Aorta (tissue), 5 donors: ENCODE measurements around the gene COX6B2. TPM values are rescaled to one million over a fixed set of nuclear protein-coding genes. Genes with fewer than 3 reads are reported as not detected.
"Not testable (repeated sequence)": the region's sequence is repeated elsewhere in the genome, so short reads cannot be mapped to it uniquely, and the experiment has no call there.

Source experiments
- ATAC-seq: fragments of 200-7000 bp; cut with Tn5 transposase; one replicate; pipeline ENCODE4 v1.9.1; 2022; ENCODE audit warnings: moderate library complexity; ENCODE audit not compliant: low FRiP score
- DNase-seq, 2 donors: peaks; one replicate each; pipeline ENCODE4 v3.0.0-alpha.2; 2020
- H3K27ac ChIP-seq, 2 donors: one replicate each; pipeline ENCODE4 v1.5.1; 2013; ENCODE audit warnings: low read length in 2 of 2, mild to moderate bottlenecking in 2 of 2, moderate library complexity in 2 of 2, control low read depth in 1 of 2, inconsistent platforms in 1 of 2, low read depth in 1 of 2
- H3K27me3 ChIP-seq, 2 donors: one replicate each; pipeline ENCODE4 v1.6.1; 2013; ENCODE audit warnings: control low read depth in 1 of 2, low read length in 1 of 2, mild to moderate bottlenecking in 1 of 2, moderate library complexity in 1 of 2; ENCODE audit not compliant: insufficient read depth in 2 of 2, control insufficient read depth in 1 of 2
- H3K36me3 ChIP-seq, 2 donors: one replicate each; pipeline ENCODE4 v1.6.1; 2013; ENCODE audit warnings: control low read depth in 1 of 2, low read length in 1 of 2, mild to moderate bottlenecking in 1 of 2; ENCODE audit not compliant: insufficient read depth in 2 of 2, control insufficient read depth in 1 of 2
- H3K4me1 ChIP-seq, 2 donors: one replicate each; pipeline ENCODE4 v1.6.1; 2013; ENCODE audit warnings: low read length in 2 of 2, control low read depth in 1 of 2, mild to moderate bottlenecking in 1 of 2, moderate library complexity in 1 of 2; ENCODE audit not compliant: insufficient read depth in 2 of 2, control insufficient read depth in 1 of 2
- H3K4me3 ChIP-seq, 2 donors: one replicate each; pipeline ENCODE4 v1.5.1; 2013; ENCODE audit warnings: low read length in 2 of 2, control low read depth in 1 of 2, mild to moderate bottlenecking in 1 of 2
- H3K9me3 ChIP-seq: one replicate; pipeline ENCODE4 v1.6.1; 2013; ENCODE audit warnings: mild to moderate bottlenecking, low read length; ENCODE audit not compliant: control insufficient read depth
- WGBS, 2 donors: extraction: QIAGEN DNeasy Blood & Tissue Kit; methylation state at CpG; one replicate each; pipeline ENCODE4 v1.1.7; 2013; 5-methylcytosine and 5-hydroxymethylcytosine counted together
- intact Hi-C, 2 donors: fragments of 100-400 bp; cut with DNase I; formaldehyde crosslinking; loops; one replicate each; pipeline versions ENCODE4 v1.14.2 to v1.15.0; 2022
- long read RNA-seq, 2 donors: library from polyadenylated mRNA; unstranded; transcript quantifications; one replicate each; pipeline ENCODE4 v2.0.0, GENCODE V29; 2020 to 2021
- polyA plus RNA-seq, 2 donors: library from polyadenylated mRNA; stranded (reverse); fragments of 200-250 nt; gene quantifications; one replicate each; pipeline ENCODE4 v1.2.3, GENCODE V29; 2013
- total RNA-seq, 2 donors: library from RNA; stranded (reverse); fragmentation: NEBNext Ultra II Directional; extraction: Animal tissue kit (Norgen Biotek cat#: 25700); gene quantifications; one replicate each; pipeline ENCODE4 v1.2.1, GENCODE V29; 2021
- donor health status: healthy with polysubstance abuse.
- donor health status: Bipolar disorder and iron deficiency.
- donor health status: DM: no; HTN: no; CAD: no.
- donor health status: DM: no; HTN: no; CAD: no.
- donor health status: DM: yes; HTN: yes; CAD: no.

Gene COX6B2, protein sequence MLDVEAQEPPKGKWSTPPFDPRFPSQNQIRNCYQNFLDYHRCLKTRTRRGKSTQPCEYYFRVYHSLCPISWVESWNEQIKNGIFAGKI
- total RNA-seq = under 1 TPM; 0.19 to 0.99 TPM
- polyA plus RNA-seq = not detected
- long read RNA-seq, donor 1 = 0 reads
- long read RNA-seq, donor 2, partial matches to known transcripts = 0 of 1 reads
- long read RNA-seq, donor 2, other reads (novel, unspliced or antisense) = 1 of 1 reads

DNA sequence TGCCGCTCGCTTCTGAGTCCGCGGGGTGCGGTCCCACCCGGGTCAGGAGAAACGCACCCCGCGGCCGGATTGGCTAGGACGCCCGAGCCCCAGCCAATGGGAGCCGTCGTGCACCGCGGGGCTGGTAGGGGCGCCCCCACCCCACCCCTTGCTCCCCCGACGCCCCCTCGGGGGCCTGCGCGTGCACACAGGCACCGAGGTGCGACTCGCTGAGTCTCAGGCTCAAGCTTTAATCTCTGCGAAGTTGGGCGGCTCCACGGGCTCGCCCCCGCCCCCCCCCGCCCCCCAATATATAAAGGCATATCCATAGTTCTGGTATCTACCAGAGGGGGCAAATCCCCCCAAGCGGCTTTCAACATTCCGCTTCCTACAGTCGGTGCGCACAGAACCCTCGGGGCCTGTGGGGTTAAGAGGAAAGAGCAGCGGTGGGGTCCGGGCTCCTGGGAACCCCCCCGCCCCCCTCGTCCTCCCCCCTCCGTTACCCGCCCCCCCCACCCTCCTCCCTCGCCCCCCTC, at the start of gene COX6B2:
TSS of gene COX6B2 (minus strand) at position 22 of the 515 bp plus-strand sequence. CDS start 198 bp downstream, outside the sequence.
- Histone ChIP-seq H3K27me3 (no peaks in the 10 kb centered on the region), H3K4me1 (no peaks in the 10 kb centered on the region), H3K9me3 (no peaks in the 10 kb centered on the region), H3K4me3 (no peak within 1 kb of the TSS), H3K36me3 (no peaks in the 10 kb centered on the region), H3K27ac (no peak within 1 kb of the TSS)
- WGBS, 2 donors = 2% methylated on average over 39 to 41 of the region's 43 CpGs
- ATAC-seq (no peak), DNase-seq (no peak)
- intact Hi-C loops = no loop called here

DNA sequence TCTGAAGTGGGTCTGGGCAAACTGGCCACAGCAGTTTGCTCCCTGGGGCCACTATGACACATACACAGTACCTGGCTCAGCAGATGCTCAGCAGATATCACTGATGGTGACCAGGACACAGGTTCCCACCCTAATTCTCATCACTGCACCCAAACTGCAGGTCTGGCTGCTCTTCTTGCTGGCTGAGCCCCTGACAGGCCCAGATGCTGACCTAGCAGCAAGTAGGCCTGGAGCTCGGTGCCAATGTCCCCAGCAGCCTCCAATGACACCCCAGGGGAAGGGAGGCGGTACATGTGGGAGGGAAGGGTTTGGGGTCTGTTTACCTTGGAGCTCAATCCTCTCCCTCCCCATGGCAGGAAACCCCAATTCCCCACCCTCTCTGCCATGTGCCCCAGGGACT, 48.0 kb upstream of the COX6B2 start:
- DNase-seq (no peak), ATAC-seq (no peak)
- Histone ChIP-seq H3K9me3 (no peaks in the 10 kb centered on the region), H3K4me3 (no peak overlapping the region), H3K27me3 (no peaks in the 10 kb centered on the region), H3K27ac (no peak overlapping the region), H3K36me3 (no peaks in the 10 kb centered on the region), H3K4me1 (peaks cover 0 to 2% of the 10 kb centered on the region in 2 donors)
- intact Hi-C loops = no loop called here
- WGBS, 2 donors = 81 to 84% methylated on average over 2 of the region's 2 CpGs

DNA sequence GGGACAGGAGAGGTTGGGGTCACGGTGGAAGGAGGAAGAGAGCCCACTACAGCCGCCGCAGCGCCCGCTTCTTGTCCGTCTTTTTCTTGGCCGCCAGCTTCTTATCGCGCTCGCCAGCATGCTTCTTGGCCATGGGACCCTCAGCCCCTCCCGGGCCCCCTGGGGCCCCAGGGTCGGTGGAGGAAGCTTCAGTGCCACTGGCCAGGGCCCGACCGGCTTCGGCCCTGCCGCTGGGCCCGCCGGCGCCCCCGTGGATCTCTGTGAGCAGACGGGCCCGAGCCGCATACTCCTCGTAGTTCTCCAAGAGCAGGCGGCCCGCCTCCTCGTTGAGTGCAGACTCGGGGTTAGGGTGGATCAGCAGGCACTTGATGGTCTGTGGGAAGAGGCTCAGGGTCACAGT, 46.9 kb upstream of the COX6B2 start:
- H3K4me3 ChIP-seq, H3K4me1 ChIP-seq, ATAC-seq, H3K9me3 ChIP-seq, intact Hi-C loops, H3K36me3 ChIP-seq, H3K27me3 ChIP-seq, H3K27ac ChIP-seq, DNase-seq: not testable (repeated sequence)
- WGBS, 2 donors = 88% methylated on average over 14 to 23 of the region's 28 CpGs

DNA sequence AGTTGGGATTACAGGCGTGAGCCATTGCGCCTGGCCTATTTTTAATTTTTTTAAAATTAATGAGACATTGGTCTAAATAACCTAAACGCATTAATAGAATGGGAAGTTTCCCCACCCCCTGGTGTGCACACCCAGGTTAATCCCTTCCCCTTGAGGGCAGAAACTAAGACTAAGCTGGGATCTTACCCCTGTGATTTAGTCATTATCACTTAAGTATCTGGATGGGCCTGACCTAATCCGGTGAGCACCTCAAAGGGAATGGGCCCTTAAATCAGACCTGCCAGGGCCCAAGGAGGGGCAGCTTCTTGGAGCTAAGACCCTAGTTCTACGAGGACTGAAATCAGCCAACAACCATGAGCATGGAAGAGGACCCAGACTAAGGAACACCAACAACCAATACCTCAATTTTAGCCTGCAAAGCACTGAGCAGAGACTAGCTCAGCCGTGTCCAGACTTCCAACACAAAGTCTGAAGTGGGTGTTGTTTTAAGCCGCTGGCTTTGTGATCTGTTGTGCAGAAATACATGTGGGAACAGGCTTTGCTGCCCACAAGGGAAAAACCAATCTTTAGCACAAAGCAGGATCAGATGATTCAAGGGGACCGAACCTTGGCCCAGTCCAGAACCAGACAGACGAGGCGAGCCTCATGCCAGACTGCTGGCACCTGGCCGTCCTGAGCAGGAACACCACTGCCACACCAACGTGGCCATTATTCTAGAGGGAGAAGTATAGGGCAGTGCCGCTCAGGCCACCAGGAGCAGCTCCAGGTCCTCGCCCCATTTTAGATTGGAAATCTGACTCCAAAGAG, 46.0 kb upstream of the COX6B2 start:
- no peaks in the 10 kb centered on the region for H3K9me3 ChIP-seq
- no peak overlapping the region for H3K27ac ChIP-seq
- no peak for DNase-seq
- WGBS, 2 donors = 72 to 76% methylated on average over 14 of the region's 14 CpGs
- H3K4me1 ChIP-seq = no peaks in the 10 kb centered on the region
- intact Hi-C loops = no loop called here
- ATAC-seq = no peak
- H3K27me3 ChIP-seq = no peaks in the 10 kb centered on the region
- H3K36me3 ChIP-seq = no peaks in the 10 kb centered on the region
- no peak overlapping the region for H3K4me3 ChIP-seq

DNA sequence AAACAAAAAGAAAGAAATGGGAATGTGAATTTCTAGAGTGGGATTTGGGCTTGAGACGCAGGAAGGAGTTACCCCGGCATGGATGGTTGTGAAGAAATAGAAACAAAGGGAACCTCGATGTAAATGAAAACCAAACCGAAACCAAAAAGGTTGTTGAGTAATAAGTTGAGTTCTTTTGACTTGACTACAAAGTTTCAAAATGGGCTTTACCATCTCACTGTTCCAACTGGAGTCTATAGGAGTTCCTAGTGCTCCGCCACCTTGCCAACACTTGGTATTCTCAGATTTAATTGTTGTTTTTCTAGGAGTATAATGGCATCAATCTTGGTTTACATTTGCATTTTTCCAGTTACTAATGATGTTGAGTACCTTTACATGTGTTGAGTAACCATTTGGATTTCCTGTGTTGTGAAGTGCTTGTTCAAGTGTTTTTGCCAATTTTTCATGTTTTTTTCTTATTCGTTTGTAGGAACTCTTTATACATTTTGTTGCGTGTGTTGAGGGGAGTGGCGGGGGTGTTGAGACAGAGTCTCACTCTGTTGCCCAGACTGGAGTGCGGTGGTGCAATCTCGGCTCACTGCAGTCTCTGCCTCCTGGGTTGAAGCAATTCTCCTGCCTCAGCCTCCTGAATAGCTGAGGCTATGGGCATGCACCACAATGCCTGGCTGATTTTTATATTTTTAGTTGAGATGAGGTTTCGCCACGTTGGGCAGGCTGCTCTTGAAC, 43.8 kb upstream of the COX6B2 start:
- 80 to 82% methylated on average over 12 of the region's 12 CpGs for WGBS, 2 donors

DNA sequence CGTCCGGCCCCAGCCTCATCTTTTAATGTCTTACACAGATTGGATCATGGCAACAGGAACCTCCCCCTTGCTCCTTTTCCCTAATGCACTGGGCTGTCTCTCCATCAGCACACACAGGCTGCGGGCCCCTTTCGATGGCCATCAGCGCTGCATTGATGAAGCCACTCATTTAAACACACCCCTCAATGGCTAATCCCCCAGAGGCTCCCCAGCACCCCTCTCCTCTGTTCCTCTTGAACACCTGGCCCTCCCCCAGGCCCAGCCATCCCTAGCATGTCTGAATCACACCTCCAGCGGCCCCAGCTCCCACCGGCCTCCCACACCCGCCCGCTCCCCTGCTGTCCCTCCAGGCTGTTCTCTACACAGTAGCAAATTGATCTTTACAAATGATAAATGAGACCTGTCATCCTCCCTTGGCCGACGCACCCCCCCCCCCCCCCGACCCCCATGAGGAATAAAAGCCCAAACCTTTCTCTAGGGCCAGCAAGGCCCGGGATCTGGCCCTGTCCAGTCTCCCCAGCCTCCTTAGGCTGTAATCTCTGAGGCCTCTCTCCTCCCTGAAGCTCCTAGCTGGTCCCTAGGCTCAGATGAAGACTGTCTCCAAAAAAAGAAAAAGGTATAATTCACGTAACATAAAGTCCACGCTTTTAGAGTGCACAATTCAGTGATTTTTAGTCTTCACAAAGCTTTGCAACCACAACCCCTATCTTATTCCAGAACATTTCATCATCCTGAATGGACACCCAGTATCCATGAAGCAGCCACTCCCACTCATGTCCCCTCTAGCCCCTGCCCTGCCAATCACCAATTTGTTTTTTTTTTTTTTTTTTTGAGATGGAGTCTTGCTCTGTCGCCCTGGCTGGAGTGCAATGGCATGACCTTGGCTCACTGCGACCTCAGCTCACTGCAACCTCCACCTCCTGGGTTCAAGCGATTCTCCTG, 38.6 kb upstream of the COX6B2 start:
- ATAC-seq = no peak
- Histone ChIP-seq H3K4me1 (no peaks in the 10 kb centered on the region), H3K4me3 (no peak overlapping the region), H3K36me3 (no peaks in the 10 kb centered on the region), H3K27me3 (no peaks in the 10 kb centered on the region), H3K9me3 (no peaks in the 10 kb centered on the region), H3K27ac (no peak overlapping the region)
- no peak for DNase-seq
- WGBS, 2 donors = 61 to 65% methylated on average over 18 of the region's 18 CpGs
- intact Hi-C loops = no loop called here

More for the DNA sequence above, 43.8 kb upstream of the COX6B2 start:
- Histone ChIP-seq H3K4me1 (no peaks in the 10 kb centered on the region), H3K4me3 (no peak overlapping the region), H3K27me3 (no peaks in the 10 kb centered on the region), H3K27ac (no peak overlapping the region), H3K9me3 (no peaks in the 10 kb centered on the region), H3K36me3 (no peaks in the 10 kb centered on the region)
- intact Hi-C loops = no loop called here
- ATAC-seq = no peak
- DNase-seq = no peak

DNA sequence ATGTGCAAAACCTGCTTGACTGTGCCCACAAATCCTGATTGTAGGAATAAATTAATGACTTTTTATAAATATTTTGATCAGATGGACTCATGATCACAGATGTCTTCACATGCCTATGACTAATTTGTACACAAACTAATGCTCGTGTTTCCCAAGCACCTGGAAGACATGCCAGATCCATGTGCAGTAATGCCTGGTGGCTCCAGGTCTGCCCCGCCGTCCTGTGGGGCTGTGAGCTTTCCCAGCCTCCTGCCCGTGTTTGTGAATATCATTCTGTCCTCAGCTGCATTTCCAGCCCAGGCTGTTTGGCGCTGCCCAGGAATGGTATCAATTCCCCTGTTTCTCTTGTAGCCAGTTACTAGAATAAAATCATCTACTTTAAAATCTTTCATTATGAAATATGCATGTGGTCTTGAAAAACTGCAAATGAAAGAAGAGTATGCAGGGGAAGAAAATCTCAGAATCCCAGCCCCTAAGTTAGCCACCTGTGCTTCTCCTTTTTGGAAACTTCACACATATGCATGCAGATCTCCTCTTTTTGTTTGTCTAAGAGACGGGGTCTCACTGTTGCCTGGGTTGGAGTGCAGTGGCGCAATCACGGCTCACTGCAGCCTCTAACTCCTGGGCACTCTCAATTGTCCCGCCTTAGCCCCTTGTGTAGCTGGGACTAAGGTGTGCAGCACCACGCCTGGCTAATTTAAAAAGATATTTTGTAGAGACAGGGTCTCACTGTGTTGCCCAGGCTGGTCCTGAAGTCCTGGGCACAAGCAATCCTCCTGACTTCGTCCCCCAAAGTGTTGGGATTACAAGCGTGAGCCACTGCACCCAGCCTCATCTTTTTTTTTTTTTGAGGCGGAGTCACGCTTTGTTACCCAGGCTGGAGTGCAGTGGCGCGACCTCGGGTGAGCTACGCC, 37.4 kb upstream of the COX6B2 start:
- H3K27me3 ChIP-seq = no peaks in the 10 kb centered on the region
- H3K27ac ChIP-seq = no peak overlapping the region
- H3K36me3 ChIP-seq = no peaks in the 10 kb centered on the region
- H3K9me3 ChIP-seq = no peaks in the 10 kb centered on the region
- DNase-seq (no peak), ATAC-seq (no peak)
- intact Hi-C loops = no loop called here
- H3K4me3 ChIP-seq = no peak overlapping the region
- H3K4me1 ChIP-seq = no peaks in the 10 kb centered on the region
- 69 to 72% methylated on average over 18 of the region's 18 CpGs for WGBS, 2 donors
